GM12878 (cell line): ENCODE data around the gene ZBTB21. TPM values are rescaled to one million over a fixed set of nuclear protein-coding genes. Genes with fewer than 3 reads are reported as not detected.

Source experiments
- ATAC-seq: fragments of 200-7000 bp; cut with Tn5 transposase; 3 replicates; pipeline ENCODE4 v1.9.1; 2020; ENCODE audit warnings: mild to moderate bottlenecking, moderate library complexity
- BruUV-seq: library from RNA; stranded (reverse); fragments of 400-500 nt; replicated peaks from 2 replicates; lab custom pipeline; 2021; lab: Mats Ljungman, UMichigan
- CTCF ChIA-PET: fragments of 300-600 bp; sonication (Branson Sonifier 250); formaldehyde crosslinking; extraction: SDS; loops from one replicate; lab custom pipeline; 2021; ENCODE audit warnings: inconsistent platforms; lab: Yijun Ruan, JAX
- POLR2A ChIA-PET: fragments of 350-600 bp; formaldehyde crosslinking; extraction: SDS; loops from one replicate; lab custom pipeline; 2021; ENCODE audit warnings: inconsistent platforms; lab: Charles Lee
- RAD21 ChIA-PET: fragments of 300-600 bp; sonication (Branson Sonifier 250); formaldehyde crosslinking; loops from one replicate; lab custom pipeline; 2023; ENCODE audit warnings: antibody characterized with exemption; ENCODE audit not compliant: unreplicated experiment; lab: Charles Lee
- SMC1A ChIA-PET: fragments of 300-600 bp; sonication (Branson Sonifier 250); formaldehyde crosslinking; loops from one replicate; lab custom pipeline; 2023; ENCODE audit not compliant: unreplicated experiment, uncharacterized antibody; lab: Charles Lee
- DNase-seq: peaks from one replicate; pipeline ENCODE4 v3.0.0-alpha.2; 2011; ENCODE audit warnings: low read depth, low spot score
- FAIRE-seq: peaks from 3 replicates; lab custom pipeline; 2011; peaks lifted over from hg19 to GRCh38; lab: Jason Lieb, UNC
- H2AFZ ChIP-seq: 2 replicates; pipeline ENCODE4 v1.6.0; 2011; ENCODE audit warnings: low read depth, low read length, control low read depth; ENCODE audit not compliant: control insufficient read depth
- H3K27ac ChIP-seq: 2 replicates; pipeline ENCODE4 v1.5.1; 2011; ENCODE audit warnings: control low read depth; ENCODE audit not compliant: control insufficient read depth, insufficient read depth
- H3K27me3 ChIP-seq, 2 experiments: replicated peaks in 1 of 2; 2 replicates each; pipeline versions ENCODE4 v1.6.0 to v1.6.1; 2011; ENCODE audit warnings: low read length in 1 of 2; ENCODE audit not compliant: control insufficient read depth in 2 of 2, insufficient read depth in 2 of 2
- H3K36me3 ChIP-seq, 2 experiments: 2 replicates each; pipeline ENCODE4 v1.5.1; 2011; ENCODE audit warnings: low read length in 1 of 2; ENCODE audit not compliant: control insufficient read depth in 2 of 2, insufficient read depth in 2 of 2
- H3K4me1 ChIP-seq: 2 replicates; pipeline ENCODE4 v1.6.1; 2011; ENCODE audit warnings: mild to moderate bottlenecking, low read length, moderate library complexity, mixed read lengths; ENCODE audit not compliant: control insufficient read depth, insufficient read depth
- H3K4me2 ChIP-seq: 2 replicates; pipeline ENCODE4 v1.6.0; 2011; ENCODE audit warnings: control low read depth; ENCODE audit not compliant: control insufficient read depth, insufficient read depth
- H3K4me3 ChIP-seq: fragments of 200-600 bp; sonication (generic); 2 replicates; pipeline ENCODE4 v1.5.1; 2016
- H3K79me2 ChIP-seq: 2 replicates; pipeline ENCODE4 v1.6.0; 2011; ENCODE audit warnings: low read length; ENCODE audit not compliant: control insufficient read depth, insufficient read depth
- H3K9ac ChIP-seq: 2 replicates; pipeline ENCODE4 v1.8.0; 2011; ENCODE audit warnings: low read length, control low read depth, mixed read lengths; ENCODE audit not compliant: control insufficient read depth, insufficient read depth
- H3K9me3 ChIP-seq: replicated peaks from 3 replicates; pipeline ENCODE4 v1.5.1; 2011; ENCODE audit warnings: mild to moderate bottlenecking, low read length; ENCODE audit not compliant: control insufficient read depth, insufficient read depth
- H4K20me1 ChIP-seq: 2 replicates; pipeline ENCODE4 v1.6.0; 2011; ENCODE audit not compliant: control insufficient read depth, insufficient read depth
- BCL11A ChIP-seq: IDR thresholded peaks from 2 replicates; pipeline ENCODE4 v1.6.1; 2011; ENCODE audit warnings: low read depth, low read length
- CHD2 ChIP-seq: IDR thresholded peaks from 2 replicates; pipeline ENCODE4 v1.6.1; 2011; ENCODE audit warnings: low read depth, low read length, improper control_type of control experiment, borderline replicate concordance
- EGR1 ChIP-seq, 2 experiments: IDR thresholded peaks; 1 replicate in 1 of 2; 2 replicates in 1 of 2; pipeline ENCODE4 v1.6.1; 2011 to 2012; ENCODE audit warnings: low read depth in 2 of 2, low read length in 2 of 2, borderline replicate concordance in 1 of 2, mild to moderate bottlenecking in 1 of 2, moderate library complexity in 1 of 2
- GABPA ChIP-seq: IDR thresholded peaks from 2 replicates; pipeline ENCODE4 v1.6.1; 2014; ENCODE audit warnings: antibody characterized with exemption, low read depth, mild to moderate bottlenecking, inconsistent platforms
- HCFC1 ChIP-seq: fragments of 150-350 bp; IDR thresholded peaks from 2 replicates; pipeline ENCODE4 v1.6.1; 2014; ENCODE audit warnings: low read length
- HDGF ChIP-seq: fragments of 450-650 bp; IDR thresholded peaks from 2 replicates; pipeline ENCODE4 v1.6.1; 2016; ENCODE audit warnings: antibody characterized with exemption
- IKZF2 ChIP-seq, 2 experiments: fragments of 450-650 bp; IDR thresholded peaks; 2 replicates each; pipeline ENCODE4 v1.6.1; 2017; ENCODE audit warnings: mild to moderate bottlenecking in 2 of 2, moderate library complexity in 2 of 2
- KDM1A ChIP-seq: fragments of 200-600 bp; sonication (generic); IDR thresholded peaks from 2 replicates; pipeline ENCODE4 v1.6.1; 2016; ENCODE audit warnings: borderline replicate concordance
- MXI1 ChIP-seq: fragments of 150-350 bp; IDR thresholded peaks from 2 replicates; pipeline ENCODE4 v1.6.1; 2011; ENCODE audit warnings: low read depth, mild to moderate bottlenecking, inconsistent platforms, low read length, improper control_type of control experiment
- SMAD1 ChIP-seq: fragments of 450-650 bp; IDR thresholded peaks from 2 replicates; pipeline ENCODE4 v1.6.1; 2018; ENCODE audit warnings: mild to moderate bottlenecking, low read depth; ENCODE audit not compliant: partially characterized antibody
- TAF1 ChIP-seq: IDR thresholded peaks from 2 replicates; pipeline ENCODE4 v1.6.1; 2011; ENCODE audit warnings: mild to moderate bottlenecking, low read depth, low read length, borderline replicate concordance
- WGBS: methylation state at CpG from one replicate; pipeline ENCODE4 v1.1.6; 2016; ENCODE audit warnings: low lambda C conversion rate; ENCODE audit not compliant: insufficient replicate concordance, insufficient coverage; ENCODE audit errors: missing lambda C conversion rate; 5-methylcytosine and 5-hydroxymethylcytosine counted together
- in situ Hi-C: fragments of 300-500 bp; cut with MboI; formaldehyde crosslinking; loops from 9 replicates; pipeline ENCODE4 v1.14.3; 2018; ENCODE audit warnings: mixed read lengths
- intact Hi-C: fragments of 100-400 bp; cut with micrococcal nuclease; formaldehyde crosslinking; loops from one replicate; pipeline ENCODE4 v1.14.2; 2022; ENCODE audit not compliant: unreplicated experiment
- polyA plus RNA-seq, 11 experiments: library from polyadenylated mRNA; depleted of rRNA in 4 of 11; unstranded in 6 of 11; stranded (reverse) in 5 of 11; fragments of >200 nt; fragmentation: Nextera tagmentation in 4 of 11; fragmentation: Illumina TruSeq in 1 of 11; extraction: Ambion mirVana in 4 of 11; extraction: Trizol in 1 of 11; gene quantifications; 1 replicate in 1 of 11; 2 replicates in 10 of 11; pipeline versions ENCODE4 v1.2.1 to v1.2.3, GENCODE V29; 2011 to 2016; ENCODE audit warnings: inconsistent platforms in 2 of 11, missing spikeins in 2 of 11, low read depth in 1 of 11
- total RNA-seq, 4 experiments: library from RNA; depleted of rRNA in 3 of 4; stranded (reverse); fragments of >200 nt in 3 of 4; fragmentation: Illumina TruSeq in 1 of 4; extraction: Trizol in 1 of 4; gene quantifications; 2 replicates each; pipeline versions ENCODE4 v1.2.1 to v1.2.3, GENCODE V29; 2013 to 2021
- TF ChIP-seq, protein P1 (sequence below): fragments of 450-650 bp; IDR thresholded peaks from 2 replicates; pipeline ENCODE4 v1.6.1; 2017; ENCODE audit warnings: mild to moderate bottlenecking, moderate library complexity

The ZBTB21 gene
- total and polyA plus RNA-seq, 10 of the 15 experiments (the other 5 are each of a cell fraction or from before 2014, with no cell fraction given), result 1.8 to 21.6 (median 10.6) TPM

DNA sequence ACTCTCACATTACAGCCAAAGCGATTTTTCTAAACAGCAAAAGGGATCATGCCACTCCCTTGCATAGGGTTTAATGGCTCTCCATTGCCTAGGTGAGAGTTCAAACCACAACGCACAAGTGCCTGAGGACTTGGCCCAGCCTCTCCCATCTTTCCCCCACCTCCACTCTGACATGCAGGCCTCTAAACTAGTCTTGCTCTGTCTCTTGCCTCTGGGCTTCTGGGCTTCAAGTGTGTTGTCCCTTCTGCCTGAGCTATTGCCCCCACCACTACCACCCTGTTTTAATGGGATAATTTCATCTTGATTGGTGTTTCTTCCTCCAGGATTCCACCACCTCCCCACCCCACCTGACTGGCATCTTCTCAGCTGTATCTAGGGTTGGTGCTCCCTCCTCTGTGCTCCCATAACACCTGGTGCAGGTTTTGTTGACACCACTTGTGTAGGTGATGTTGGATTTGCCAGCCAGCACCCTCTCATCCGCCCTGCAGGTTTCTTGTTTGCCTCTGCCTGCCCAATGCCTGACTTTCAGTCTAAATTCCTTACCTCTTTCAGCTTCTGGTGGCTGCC is 2.7 kb upstream of the ZBTB21 start:
- no peak for ATAC-seq
- no peaks in the 10 kb centered on the region for H4K20me1 ChIP-seq
- H3K27ac ChIP-seq, result no peak overlapping the region
- no peak overlapping the region for H2AFZ ChIP-seq
- H3K9ac ChIP-seq, result no peak overlapping the region
- CTCF ChIA-PET, result interaction anchor here (1.1 to 1.8 kb wide), 2 partner anchors 92 to 95 kb away, joined by 4 to 8 read pairs; no protein-coding TSS in a partner anchor
- 93% methylated on average over 3 of the region's 3 CpGs for WGBS
- TF ChIP-seq EGR1 (IDR thresholded peaks at IDR 0.05; ENCODE audit: borderline replicate concordance in 1 of 2, low read depth in 2 of 2, low read length in 2 of 2) (no peak), CHD2 (no peak), TAF1 (no peak), GABPA (no peak), SMAD1 (no peak), BCL11A (no peak), HDGF (no peak), HCFC1 (no peak), MXI1 (no peak), KDM1A (no peak), IKZF2 (IDR thresholded peaks at IDR 0.05) (no peak)
- TF ChIP-seq, protein P1, sequence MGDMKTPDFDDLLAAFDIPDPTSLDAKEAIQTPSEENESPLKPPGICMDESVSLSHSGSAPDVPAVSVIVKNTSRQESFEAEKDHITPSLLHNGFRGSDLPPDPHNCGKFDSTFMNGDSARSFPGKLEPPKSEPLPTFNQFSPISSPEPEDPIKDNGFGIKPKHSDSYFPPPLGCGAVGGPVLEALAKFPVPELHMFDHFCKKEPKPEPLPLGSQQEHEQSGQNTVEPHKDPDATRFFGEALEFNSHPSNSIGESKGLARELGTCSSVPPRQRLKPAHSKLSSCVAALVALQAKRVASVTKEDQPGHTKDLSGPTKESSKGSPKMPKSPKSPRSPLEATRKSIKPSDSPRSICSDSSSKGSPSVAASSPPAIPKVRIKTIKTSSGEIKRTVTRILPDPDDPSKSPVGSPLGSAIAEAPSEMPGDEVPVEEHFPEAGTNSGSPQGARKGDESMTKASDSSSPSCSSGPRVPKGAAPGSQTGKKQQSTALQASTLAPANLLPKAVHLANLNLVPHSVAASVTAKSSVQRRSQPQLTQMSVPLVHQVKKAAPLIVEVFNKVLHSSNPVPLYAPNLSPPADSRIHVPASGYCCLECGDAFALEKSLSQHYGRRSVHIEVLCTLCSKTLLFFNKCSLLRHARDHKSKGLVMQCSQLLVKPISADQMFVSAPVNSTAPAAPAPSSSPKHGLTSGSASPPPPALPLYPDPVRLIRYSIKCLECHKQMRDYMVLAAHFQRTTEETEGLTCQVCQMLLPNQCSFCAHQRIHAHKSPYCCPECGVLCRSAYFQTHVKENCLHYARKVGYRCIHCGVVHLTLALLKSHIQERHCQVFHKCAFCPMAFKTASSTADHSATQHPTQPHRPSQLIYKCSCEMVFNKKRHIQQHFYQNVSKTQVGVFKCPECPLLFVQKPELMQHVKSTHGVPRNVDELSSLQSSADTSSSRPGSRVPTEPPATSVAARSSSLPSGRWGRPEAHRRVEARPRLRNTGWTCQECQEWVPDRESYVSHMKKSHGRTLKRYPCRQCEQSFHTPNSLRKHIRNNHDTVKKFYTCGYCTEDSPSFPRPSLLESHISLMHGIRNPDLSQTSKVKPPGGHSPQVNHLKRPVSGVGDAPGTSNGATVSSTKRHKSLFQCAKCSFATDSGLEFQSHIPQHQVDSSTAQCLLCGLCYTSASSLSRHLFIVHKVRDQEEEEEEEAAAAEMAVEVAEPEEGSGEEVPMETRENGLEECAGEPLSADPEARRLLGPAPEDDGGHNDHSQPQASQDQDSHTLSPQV, result no peak
- H3K27me3 ChIP-seq, result no peaks in the 10 kb centered on the region
- in situ Hi-C loops (no loop called here), intact Hi-C loops (loop anchor here (5.0 kb wide), 1 partner anchor 49 kb away; no protein-coding TSS in a partner anchor)
- no peak overlapping the region for H3K4me3 ChIP-seq
- no TSS peak for BruUV-seq
- H3K4me1 ChIP-seq, result peaks cover 5% of the 10 kb centered on the region
- SMC1A ChIA-PET, result interaction anchor here (0.6 to 1.7 kb wide), 6 partner anchors 12 to 322 kb away, joined by 3 to 4 read pairs (median 3); no protein-coding TSS in a partner anchor
- H3K79me2 ChIP-seq, result peaks cover 21% of the 10 kb centered on the region
- FAIRE-seq, result no peak
- H3K4me2 ChIP-seq, result no peak overlapping the region
- DNase-seq, result no peak
- H3K9me3 ChIP-seq, result no peaks in the 10 kb centered on the region; the same call in 2 of the 3 replicates
- H3K36me3 ChIP-seq, result no peaks in the 10 kb centered on the region; a peak in 1 of 4 replicates
- POLR2A ChIA-PET, result no interaction called here
- RAD21 ChIA-PET, result interaction anchor here (1.0 to 2.6 kb wide), 3 partner anchors 95 to 135 kb away, joined by 3 to 9 read pairs (median 4); no protein-coding TSS in a partner anchor
